Activated CD4-positive, alpha-beta T cell treated with anti-CD3 and anti-CD28 coated beads, Interleukin-2, Interleukin-4, amounts not matched to agents 100 ng/mL and 50 ng/mL, durations not matched to agents 16 hours and 8 hours (primary cell): ENCODE data around the gene CARD14.
A peak's percentile ranks its signal among the peaks of the same experiment; 100 is the strongest.
"Not testable (repeated sequence)": the region's sequence is repeated elsewhere in the genome, so short reads cannot be mapped to it uniquely, and the experiment has no call there.

ENCODE experiments used
- DNase-seq: peaks from one replicate; pipeline ENCODE4 v3.0.0-alpha.2; 2020; ENCODE audit warnings: low spot score

Gene CARD14

DNA sequence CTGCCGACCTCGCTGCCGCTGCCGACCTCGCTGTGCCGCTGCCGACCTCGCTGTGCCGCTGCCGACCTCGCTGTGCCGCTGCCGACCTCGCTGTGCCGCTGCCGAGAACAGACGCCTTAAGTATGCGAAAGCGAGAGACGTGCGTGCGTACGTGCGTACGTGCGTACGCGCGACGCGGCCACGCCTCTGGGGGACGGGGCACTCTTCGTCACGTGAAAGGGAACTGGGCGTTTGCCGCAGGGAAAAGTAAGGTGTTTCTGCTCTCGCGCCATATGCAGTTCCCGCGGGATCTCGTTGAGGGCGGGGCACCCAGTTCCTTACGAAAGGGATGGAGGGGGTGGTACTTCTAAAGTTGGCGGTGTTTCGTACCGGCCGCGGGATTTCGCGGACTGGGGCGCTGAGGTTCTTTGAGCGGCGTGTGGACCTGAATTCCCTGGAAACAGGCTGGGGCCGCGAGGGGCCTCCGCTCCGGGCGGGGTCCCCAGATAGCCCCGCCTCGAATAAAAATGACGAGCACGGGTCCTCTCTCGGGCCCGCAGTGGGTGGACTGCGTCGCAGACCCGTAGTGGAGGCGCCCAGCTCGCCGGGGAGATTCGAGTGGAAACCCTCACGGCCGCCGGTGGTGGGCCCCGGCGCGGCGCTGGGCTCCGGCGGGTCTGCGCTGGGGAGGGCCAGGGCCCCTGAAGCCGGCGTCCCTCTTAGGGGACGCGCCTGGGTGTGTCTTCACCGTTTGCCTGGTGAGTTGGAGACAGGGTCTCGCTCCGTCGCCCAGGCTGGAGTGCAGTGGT, 22.6 kb upstream of the CARD14 start, which contains the start of gene EIF4A3:
TSS of gene EIF4A3 (minus strand) at position 94 of the 788 bp plus-strand sequence. CDS start 167 bp downstream, outside the sequence.
- DNase-seq: peak; percentile 99

DNA sequence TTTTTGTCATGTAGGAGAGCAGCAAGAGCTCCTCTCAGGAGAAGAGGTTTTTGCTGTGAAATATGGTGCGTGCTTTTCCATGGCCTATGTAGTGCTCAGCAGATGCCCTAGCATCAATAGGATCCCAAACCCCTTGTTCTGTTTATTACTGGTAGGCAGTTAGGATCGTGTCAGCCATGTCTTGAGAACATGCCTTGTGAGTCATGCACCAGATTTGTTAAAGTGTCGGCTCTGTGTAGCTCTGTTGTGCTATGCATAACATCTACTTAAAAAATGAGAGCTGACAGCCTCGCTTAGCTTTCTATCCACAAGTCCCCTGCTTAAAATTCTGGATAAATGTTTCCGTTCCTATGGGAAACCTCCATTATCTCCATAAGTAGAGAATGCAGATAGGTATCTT, 18.5 kb upstream of the CARD14 start:
- no peak for DNase-seq

DNA sequence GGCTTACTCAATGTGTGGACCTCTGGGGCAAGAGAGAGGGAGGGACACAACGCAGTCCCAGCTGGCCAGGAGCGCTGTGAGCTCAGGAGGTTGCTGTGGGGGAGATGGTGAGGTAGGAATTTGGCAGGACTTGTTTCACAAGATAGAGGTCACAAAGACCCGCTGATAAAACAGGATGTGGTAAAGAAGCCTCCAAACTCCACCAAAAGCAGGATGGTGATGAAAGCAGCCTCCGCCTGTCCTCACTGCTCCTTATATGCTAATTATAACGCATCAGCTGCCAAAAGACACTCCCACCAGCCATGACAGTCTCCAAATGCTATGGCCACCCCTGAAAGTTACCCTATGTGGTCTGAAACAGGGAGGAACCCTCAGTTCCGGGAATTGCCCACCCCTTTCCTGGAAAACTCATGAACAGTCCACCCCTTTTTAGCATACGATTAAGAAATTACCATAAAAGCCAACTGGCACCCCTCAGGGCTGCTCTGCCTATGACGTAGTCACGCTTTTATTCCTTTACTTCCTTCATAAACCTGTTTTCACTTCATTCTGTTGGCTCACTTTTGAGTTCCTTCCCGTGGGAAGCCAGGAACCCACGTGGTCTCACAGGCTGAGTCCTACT, 17.6 kb upstream of the CARD14 start:
- no peak for DNase-seq

DNA sequence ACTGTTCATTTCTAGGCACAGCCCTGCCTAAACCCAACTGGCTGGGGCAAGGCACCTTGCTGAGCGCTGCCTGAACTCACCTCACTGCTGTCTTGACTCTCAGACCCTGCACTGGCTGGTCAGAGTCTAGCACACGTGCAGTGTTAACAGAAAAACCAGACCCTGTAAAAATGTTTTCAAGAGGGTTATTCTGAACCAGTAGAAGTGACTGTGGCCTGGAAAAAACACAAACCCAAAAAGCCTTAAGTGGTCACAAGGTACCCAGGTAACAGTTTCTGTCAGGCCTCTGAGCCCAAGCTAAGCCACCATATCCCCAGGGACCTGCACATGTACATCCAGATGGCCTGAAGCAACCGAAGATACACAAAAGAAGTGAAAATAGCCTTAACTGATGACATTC, 16.8 kb upstream of the CARD14 start:
- DNase-seq: no peak

DNA sequence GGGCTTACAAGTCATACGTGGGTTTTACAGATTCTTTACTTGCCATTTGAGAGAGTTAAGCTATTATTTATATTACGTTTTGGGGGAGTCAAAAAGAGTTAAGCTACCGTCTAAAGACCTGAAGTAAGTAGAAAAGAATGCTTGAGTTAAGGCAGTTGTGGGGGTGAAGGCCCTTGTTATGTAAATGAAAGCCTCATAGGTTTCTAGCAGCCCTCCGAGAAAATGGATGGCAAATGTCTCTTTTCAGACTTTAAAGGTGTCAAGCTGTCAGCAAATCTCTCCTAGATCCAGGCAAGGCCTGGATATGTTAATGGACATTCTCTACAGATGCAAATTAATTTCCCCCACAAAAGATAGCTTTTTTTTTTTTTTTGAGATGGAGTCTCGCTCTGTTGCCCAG, 15.7 kb upstream of the CARD14 start:
- no peak for DNase-seq

DNA sequence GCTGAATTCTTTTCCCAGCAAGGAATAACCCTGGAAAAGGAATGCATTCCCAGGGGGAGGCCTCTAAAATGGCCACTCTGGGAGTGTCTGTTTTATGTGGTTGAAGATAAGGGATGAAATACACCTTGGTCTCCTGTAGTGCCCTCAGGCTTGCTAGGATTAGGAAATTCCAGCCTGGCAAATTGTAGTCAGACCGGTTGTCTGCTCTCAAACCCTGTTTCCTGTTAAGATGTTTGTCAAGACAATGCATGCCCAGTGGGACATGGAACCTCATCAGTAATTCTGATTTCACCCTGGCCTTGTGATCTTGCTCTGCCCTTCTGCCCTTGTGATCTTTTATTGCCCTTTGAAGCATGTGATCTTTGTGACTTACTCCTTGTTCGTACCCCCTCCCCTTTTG, 14.2 kb upstream of the CARD14 start:
- DNase-seq: not testable (repeated sequence)

DNA sequence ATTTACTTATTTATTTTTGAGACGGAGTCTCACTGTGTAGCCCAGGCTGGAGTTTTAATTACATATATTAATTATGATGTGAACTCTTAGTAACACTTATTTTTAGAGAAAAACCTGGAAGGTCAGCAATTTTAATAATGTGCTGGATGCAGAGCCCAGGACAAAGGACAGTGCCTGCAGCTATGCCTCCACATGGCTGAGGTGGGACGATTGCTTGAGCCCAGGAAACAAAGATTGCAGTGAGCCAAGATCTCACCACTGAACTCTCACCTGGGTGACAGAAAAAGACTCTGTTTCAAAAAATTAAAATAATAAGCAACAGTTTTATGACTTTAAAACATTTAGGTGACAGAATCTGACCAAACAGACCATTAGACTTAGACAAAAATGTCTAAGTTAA, 11.0 kb upstream of the CARD14 start:
- no peak for DNase-seq

DNA sequence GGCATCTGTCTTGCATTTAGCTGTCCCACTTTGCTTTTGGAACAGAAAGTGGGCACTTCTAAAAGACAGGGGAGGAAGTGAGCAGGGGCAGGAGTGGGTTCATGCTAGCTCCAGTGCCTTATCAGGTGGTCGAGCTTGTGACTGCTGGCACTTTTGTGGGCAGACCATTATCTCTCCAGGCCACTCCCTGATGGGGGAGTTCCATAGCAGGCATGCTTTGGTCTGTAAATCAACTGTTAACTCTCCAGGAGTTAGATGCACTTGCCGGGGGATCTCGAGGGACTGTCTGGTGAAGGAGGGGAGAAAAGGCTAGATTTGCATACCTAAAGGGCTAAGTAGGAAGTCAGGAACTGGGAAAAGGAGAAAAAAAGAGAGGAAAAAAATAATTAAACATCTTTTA, 9.3 kb upstream of the CARD14 start:
- DNase-seq: no peak

DNA sequence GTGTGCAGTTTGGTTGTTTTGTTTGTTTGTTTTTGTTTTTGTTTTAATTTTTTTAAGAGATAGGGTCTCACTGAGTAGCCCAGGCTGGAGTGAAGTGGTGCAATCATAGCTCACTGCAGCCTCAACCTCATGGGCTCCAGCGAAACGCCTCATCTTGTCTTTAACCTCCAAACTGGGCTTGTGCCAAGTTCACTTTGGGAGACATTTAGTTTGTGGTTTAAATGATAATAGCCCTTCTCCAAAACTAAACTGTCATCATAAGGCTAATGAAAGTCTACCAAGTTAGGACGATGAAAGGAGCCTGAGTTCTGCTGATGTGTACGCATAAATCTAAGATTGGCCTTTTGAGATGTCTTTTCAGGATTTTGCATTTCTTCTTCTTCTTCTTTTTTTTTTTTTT, 6.5 kb upstream of the CARD14 start:
- DNase-seq: no peak

DNA sequence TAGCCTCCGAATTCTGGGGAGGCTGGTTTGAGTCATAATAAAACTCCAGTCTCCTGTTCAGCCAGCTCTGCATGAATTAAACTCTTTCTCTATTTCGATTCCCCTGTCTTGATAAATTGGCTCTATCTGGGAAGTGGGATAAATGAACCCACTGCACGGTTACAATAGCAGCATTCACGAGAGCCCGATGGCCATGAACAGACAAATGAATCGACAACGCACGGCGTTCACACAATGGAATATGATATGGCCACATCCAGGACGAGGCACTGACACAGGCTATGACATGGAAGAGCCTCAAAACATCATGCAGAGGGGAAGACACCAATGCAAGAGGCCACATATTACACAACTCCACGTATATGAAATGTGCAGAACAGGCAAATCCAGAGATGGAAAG, 5.6 kb upstream of the CARD14 start:
- DNase-seq: no peak

DNA sequence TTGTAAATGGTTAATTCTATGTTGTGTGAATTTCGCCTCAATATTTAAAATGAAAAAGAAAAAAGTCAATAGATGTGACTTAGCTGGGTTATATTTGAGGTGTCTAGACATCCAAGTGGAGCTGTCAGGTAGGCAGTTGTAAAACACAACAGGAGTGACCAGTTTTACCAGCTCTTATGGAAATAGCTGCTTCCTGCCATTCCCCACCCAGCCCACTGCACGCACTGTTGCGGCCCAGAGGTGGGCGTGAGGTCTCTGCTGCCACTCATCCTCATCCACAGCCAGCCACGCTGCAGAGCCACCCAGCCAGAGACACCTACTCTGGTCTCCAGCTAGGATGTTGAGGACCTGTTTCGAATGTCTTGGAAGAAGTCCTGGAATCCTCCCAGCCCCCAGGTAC, 3.4 kb upstream of the CARD14 start:
- DNase-seq: no peak

DNA sequence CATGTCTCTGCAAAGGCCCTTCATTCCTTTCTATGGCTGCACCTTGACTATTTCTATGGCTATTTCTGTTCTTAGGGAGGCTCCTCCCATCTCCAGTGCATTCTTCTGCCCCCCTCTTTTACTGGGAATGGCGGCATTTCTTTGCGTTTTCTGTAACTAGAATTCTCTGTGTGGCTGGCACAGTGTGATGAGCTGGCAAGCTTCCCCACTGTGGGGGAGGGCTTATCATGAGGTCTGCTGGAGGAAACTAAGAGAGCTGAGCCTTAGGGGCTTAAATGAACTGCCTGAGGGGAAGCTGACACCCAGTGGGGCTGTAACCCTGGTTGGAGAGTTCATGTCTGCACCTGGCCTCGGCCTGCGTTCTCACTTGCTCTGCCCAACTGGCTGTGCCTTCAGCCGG, 1.5 kb upstream of the CARD14 start:
- no peak for DNase-seq

DNA sequence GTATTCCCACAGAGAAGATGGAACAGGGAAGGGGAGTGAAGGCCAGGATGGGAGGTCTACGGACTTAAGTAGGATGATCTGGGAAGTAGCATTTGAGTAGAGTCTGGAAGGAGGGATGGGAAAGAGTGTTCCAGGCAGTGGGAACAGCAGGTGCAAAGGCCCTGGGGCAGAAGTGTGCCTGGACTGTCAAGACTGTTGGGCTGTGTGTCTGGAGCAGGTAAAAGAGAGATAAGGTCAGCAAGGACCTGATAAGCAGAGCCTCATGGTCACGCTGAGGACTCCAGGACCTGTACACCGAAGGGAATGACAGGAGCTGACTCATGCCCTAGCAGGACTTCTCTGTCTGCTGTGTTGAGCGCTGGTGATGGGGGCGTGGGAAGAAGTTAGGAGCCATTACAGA, 723 bp upstream of the CARD14 start:
- DNase-seq: no peak

DNA sequence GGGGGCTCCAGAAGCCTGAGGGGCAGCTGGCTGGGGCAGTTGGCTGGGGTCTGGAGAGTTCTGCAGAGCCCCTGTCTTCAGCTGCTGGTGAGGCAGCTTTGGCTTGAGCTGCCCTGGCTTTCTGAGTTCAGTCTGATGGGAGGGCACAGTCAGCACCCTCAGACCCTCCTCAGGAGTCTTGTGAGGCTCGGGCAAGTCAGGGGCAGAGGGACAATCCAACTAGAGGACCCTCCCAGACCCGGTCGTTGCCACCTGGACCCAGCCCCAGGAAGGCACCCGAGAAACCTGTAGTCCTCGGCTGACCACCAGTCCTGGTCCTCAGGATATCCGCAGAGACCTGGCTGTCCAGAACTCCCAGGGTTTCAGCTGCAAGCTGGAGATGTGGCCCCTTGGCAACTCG, 1.9 kb downstream of the CARD14 start:
- DNase-seq: no peak

DNA sequence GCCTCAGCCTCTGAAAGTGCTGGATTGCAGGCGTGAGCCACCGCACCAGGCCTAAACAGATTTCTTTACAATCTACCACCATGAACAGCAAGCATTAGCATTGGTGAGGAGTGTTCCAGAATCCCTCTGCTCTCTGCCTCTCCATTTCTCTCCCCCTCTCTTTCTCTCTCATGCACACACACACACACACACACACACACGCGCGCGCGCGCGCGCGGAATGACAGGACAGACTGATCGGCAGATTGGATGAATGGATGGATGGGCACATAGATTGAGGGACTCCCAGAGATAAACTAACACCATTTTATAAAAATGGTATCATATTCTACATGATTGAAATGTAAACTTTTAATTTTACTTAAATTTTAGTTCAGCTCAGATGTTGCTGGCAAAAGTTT, 3.3 kb downstream of the CARD14 start:
- DNase-seq: no peak

DNA sequence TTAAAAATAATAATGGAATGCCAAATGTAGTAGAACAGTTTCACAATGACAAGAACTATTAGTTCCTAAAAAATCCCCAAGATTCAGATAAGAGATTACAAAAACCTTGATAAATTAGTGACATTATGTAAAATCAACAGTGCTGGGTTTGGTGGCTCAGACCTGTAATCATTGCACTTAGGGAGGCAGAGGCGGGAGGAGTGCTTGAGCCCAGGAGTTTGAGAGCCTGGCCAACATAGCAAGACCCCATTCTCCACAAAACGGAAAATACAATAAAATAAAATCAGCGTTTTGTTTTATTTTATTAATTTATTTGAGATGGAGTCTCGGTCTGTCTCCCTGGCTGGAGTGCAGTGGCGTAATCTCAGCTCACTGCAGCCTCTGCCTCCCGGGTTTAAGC, 4.1 kb downstream of the CARD14 start:
- no peak for DNase-seq

DNA sequence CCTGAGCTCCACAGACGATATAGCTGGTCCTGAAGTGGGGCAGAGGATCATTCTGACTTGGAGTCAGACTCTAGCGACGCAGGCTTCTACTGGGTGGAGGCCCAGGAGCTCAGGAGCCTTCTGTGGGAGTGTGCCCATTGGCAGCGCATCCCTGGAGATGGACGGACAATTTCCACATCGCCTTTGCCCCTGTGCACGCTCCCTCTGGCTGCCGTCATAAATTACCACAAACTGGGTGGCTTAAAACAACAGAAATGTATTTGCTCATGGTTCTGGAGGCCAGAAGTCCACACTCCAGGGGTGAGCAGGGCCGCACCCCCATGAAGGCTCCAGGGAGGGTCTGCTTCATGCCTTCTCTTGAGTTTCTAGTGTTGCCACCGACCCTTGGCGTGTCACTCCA, 6.9 kb downstream of the CARD14 start:
- DNase-seq: no peak

DNA sequence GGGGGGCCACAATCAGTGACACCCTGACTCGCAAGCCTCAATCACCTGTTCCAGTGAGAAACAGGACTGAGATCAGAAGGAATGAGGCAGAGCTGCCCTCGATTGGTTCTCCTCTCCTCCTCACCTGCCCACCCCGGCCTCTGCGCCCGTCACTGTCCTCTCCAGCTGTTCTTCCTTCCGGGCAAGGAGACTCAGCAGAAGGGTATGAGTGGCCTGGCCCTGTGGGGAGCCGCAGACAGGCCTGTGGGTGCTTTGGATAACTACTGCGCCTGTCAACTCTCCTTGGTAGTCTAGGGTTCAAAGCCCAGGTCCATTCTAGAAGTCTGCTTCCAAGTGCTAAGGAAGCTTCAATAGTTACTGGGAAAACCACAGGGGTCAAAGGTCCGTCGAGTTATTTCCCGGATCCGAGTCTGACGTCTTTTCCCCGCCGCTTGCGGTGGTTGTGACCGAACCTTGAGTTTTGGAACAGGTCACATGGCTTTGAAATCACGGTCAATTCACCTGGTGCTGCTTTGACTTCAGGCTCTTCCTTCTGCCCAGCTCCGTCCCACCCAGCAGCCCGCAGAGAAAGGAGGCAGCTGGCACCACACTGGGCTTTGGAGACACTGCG, 8.3 kb downstream of the CARD14 start:
- no peak for DNase-seq

DNA sequence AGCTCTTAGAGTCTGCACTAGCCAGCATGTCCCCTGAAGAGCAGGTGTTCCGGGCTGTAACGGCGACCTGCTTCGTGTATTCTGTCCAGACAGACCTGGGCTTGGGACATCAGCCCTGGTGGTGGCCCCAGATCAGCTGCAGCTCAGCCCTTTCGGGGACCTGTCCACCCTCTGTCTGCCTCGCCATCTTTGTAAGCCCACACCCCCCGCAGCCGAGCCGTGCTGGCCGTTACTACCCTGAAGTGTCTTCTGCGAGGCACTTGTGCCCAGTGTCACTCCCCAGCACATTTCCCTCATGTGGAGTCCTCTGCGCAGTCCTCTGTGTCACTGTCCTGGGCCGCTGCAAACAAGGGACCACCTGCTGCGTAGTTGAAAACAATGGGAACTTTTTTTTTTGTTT, 10.4 kb downstream of the CARD14 start:
- DNase-seq: no peak

DNA sequence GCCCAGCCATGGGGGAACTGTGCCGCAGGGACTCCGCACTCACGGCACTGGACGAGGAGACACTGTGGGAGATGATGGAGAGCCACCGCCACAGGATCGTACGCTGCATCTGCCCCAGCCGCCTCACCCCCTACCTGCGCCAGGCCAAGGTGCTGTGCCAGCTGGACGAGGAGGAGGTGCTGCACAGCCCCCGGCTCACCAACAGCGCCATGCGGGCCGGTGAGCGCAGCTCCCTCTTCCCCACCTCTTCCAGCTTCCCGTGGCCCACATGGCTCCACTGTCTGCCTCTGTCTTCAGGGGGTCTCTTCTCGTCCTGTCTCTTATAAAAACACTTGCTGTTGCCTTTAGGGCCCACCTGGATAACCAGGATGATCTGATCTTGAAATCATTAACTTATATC, 11.6 kb downstream of the CARD14 start:
- no peak for DNase-seq

DNA sequence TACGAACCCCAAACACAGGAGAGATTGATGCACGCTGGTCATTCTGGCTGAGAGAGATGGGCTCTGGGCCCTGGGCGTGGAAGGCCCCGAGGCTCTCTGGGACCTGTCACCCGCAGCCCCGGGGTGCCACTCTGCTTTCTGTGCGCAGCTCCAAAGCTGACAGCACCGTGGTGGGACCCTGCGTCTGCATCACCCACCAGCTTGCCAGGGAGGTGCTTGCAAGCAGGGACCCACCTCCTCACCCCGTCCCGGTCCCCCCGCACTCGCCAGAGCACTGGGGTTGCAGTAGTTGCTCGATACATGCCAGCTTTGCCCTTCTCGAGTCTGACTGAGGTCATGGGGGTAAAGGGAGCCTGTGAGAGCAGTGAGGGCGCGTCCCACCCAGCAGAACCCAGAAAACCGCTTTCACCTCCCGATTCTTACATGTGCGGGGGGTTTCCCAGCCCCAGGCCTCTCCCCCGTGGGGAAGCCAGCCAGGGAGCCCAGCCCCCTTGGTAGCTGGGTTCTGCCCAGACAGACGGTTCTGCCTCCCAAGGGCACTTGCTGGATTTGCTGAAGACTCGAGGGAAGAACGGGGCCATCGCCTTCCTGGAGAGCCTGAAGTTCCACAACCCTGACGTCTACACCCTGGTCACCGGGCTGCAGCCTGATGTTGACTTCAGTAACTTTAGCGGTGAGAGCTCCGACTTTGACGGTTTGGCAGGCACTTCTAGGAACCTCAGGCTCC, 12.5 kb downstream of the CARD14 start:
- no peak for DNase-seq

DNA sequence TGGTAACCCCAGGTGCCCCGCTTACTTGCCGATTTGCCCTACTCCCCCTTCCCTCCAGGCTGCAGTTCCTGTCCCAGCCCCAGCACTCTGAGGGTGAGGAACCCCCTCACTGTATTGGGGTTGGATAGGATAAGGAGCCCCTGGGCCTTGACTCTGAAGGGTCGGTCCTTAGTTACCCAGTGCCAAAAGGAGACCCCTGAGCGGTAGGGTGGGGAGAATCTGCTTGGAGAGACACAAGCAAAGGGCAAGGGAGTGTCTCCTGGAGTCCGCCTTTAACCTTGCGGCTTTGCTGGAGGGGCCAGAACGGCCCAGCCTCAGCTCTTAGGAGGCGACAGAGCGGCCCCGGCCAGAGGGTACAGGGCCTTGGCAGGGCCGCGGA, 13.0 kb downstream of the CARD14 start:
- DNase-seq: no peak
